OCI-M2 (cell line): ENCODE results near the gene NME4.
A peak's percentile ranks its signal among the peaks of the same experiment; 100 is the strongest.
"Not testable (repeated sequence)": the region's sequence is repeated elsewhere in the genome, so short reads cannot be mapped to it uniquely, and the experiment has no call there.

Source experiments
- DNase-seq: peaks from one replicate; lab custom pipeline; 2025; ENCODE audit not compliant: unreplicated experiment; lab: John Stamatoyannopoulos, UW

The NME4 gene

GRCh38 chr16:397135-397661 lies at the start of gene NME4:
TSS of gene NME4 (plus strand) at chr16:397199. CDS start at chr16:397223, 24 bp downstream.
- no peak for DNase-seq

DNA sequence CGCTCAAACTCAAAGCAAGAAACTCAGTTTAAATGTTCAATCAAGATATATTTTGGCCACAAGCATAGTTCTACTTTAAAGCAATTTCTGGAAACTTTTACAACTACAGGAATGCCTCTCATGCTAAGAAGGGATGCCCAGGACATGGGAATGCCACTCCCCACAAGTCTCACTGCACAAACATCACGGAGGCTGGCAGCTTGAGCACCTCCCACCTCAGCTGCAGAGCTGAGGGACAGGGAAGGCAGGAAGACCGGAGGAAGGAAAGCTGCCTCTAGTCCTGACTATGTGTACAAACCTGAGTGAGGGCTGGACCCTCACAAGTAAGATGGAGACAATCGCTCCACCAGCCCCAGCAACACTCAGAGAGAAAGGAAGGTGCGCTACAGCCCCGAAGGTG lies 49.8 kb upstream of the NME4 start:
- DNase-seq, result no peak

DNA sequence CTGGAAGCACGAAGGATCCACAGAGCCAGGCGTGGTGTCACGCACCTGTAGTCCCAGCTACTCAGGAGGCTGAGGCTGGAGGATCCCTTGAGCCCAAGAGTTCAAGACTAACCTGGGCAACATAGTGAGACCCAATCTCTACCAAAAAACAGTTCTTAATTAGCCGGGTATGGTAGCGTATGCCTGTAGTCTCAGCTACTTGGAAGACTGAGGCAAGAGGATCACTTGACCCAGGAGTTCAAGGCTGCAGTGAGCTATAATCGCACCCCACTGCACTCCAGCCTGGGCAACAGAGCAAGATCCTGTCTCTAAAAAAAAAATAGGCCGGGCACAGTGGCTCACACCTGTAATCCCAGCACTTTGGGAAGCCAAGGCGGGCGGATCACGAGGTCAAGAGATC lies 48.5 kb upstream of the NME4 start:
- not testable (repeated sequence) for DNase-seq

GRCh38 chr16:349211-349610 lies 47.8 kb upstream of the NME4 start:
- no peak for DNase-seq

- no peak for DNase-seq
These were observed 46.8 kb upstream of the NME4 start for GRCh38 chr16:350203-350602.

DNA sequence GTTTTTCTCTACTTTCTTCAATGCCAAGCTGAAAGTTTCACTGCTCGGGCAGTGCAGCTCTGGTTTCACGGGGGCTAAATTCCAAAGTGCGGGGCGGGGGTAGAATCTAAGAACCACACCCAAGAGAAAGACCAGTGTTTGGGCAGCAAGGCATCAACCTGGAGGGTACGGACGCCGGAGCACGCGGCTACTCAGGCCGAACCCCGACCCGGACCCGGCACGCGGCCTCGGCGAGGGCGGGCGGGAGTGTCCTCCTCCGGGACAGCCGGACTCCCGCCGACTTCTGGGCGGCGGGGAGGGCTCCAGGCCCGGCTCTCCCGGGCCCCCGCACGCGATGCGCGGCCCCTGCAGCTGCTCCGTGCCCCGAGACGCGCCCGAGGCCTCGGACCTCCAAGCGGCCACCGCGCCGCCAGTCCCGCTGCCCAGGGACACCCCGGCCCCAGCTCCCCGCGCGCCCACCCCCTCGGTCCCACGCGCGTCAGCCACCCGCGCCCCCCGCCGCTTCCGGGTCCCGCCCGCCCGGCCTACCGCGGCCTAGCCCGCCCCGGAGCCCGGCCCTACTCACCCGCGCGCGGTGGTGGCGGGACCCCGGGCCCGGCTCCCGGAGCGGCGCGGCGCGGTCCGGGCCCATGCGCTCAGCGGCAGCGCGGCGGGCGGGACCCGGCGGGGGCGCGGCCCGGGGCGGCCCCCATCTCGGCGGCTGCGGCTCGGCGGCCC lies 45.0 kb upstream of the NME4 start:
- no peak for DNase-seq

- DNase-seq, result peak; percentile 75
These were observed 44.2 kb upstream of the NME4 start, which contains the start of gene AXIN1 for GRCh38 chr16:352547-353403. TSS of gene AXIN1 (minus strand) at chr16:352723. CDS start at chr16:347025, 5,698 bp downstream.

GRCh38 chr16:353404-354290 lies 43.4 kb upstream of the NME4 start:
- no peak for DNase-seq

GRCh38 chr16:354291-354881 lies 42.6 kb upstream of the NME4 start:
- no peak for DNase-seq

DNA sequence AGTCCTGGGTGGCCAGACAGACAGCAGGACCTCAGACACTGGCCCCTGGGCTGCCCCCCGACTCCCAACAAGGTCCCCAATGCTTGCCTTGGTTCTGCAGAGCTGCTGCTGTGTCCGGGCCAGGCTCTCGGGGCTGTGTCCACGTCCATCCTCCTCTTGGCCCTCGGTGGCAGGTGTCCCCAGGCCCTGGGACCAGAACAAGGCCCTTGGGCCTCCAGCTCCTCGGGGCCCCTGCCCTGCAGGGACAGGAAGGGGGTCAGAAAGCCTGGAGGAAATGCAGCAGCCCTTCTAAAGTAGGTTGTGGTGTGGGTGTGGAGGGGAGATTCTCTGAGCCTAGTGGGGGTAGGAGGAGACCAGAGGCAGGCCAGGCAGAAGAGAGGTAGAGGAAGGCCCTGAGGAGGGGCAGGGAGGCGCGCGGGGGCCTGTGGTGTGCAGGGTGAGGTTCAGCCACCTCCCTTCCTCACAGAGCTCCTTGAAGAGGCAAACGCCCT lies 42.0 kb upstream of the NME4 start:
- DNase-seq, result no peak

GRCh38 chr16:356741-357140 lies 40.3 kb upstream of the NME4 start:
- no peak for DNase-seq

DNA sequence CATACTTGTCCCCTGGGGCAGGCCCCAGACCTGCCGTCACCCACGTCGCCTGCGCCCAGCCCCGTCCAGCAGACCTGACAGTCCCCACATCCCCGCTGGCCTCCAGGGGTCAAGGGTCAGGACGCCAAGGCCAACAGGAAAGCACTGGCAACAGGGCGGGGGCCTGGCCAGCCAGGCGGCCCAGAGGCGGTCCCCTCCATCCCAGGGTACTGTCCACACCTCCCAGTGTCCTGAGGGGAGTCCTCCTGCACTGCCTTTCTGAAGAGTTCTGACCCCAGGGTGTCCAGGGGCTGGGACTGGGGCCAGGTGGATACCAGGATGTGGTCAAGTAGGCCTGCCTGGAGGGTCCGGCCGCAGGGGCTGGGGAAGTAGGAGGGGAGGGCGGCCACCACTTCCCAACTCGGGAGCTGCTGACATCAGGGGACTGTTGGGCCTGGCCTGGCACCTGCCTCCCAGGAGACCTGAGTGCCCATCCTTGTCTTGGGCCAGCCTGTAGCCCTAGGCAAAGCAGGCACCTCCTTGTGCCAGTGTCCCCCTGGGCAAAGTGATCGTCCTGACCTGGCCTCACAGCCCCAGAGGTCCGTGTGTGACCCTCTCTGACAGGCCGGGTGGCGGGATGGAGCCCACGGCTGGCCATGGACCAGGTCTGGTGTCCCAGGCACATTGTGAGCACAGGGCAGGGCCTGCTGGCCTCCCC lies 37.8 kb upstream of the NME4 start:
- DNase-seq, result no peak

- no peak for DNase-seq
These were observed 36.9 kb upstream of the NME4 start for GRCh38 chr16:359871-360697.

DNA sequence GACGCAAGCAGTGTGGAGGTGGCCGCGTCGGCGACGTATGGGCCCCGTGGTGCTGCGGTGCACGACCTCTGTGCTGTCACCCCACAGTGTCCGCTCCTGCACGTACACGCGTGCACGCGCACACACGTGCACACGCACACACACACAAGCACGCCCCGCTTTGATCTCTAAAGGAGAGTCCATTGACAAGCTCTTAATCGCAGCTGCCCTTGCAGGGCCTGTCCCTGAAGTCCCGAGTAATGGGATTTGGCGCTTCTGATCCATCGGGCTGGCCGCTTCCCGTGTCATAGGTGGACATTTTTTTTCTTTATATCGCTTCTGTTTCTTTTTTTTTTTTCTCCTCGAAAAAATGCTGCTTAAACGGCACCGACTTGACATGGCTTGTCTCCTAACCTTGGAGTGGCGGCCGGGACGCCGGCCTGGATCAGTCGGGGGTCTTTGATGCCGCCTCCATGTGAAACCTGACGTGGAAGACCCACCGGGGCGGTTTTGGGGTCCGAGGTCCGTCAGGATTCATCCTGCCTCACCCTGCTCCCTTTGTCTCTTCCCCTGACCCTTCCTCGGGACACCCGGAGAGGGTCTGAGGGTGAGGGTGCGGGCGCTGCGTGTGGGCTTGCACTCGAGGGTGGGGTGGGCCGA lies 36.2 kb upstream of the NME4 start:
- DNase-seq, result no peak

GRCh38 chr16:361341-361871 lies 35.6 kb upstream of the NME4 start:
- DNase-seq, result no peak

GRCh38 chr16:361872-362701 lies 34.9 kb upstream of the NME4 start:
- DNase-seq, result no peak

GRCh38 chr16:362702-362999 lies 34.3 kb upstream of the NME4 start:
- DNase-seq, result not testable (repeated sequence)
